HCT116 (cell line): ENCODE results near the gene C1QTNF2. TPM values are rescaled to one million over a fixed set of nuclear protein-coding genes. Genes with fewer than 3 reads are reported as not detected.

Source experiments
- ATAC-seq: fragments of 200-7000 bp; cut with Tn5 transposase; 2 replicates; pipeline ENCODE4 v1.9.1; 2020; ENCODE audit warnings: mild to moderate bottlenecking, moderate library complexity
- BruUV-seq: library from RNA; stranded (reverse); fragments of 400-500 nt; replicated peaks from 2 replicates; lab custom pipeline; 2021; lab: Mats Ljungman, UMichigan
- CTCF ChIA-PET: fragments of 300-600 bp; sonication (Branson Sonifier 250); formaldehyde crosslinking; loops from one replicate; lab custom pipeline; 2021; ENCODE audit warnings: antibody characterized with exemption; lab: Charles Lee
- POLR2A ChIA-PET: fragments of 300-600, 350-600 bp; sonication (Branson Sonifier 250); formaldehyde crosslinking; loops from one replicate; lab custom pipeline; 2021; ENCODE audit warnings: antibody characterized with exemption; lab: Charles Lee
- RAD21 ChIA-PET, 2 experiments: fragments of 300-600 bp; sonication (Branson Sonifier 250); formaldehyde crosslinking; loops; one replicate each; lab custom pipeline; 2023; ENCODE audit warnings: low total read pairs in 2 of 2; ENCODE audit not compliant: uncharacterized antibody in 2 of 2, unreplicated experiment in 2 of 2, low non-redundant PET in 1 of 2; lab: Charles Lee
- DNase-seq: peaks from one replicate; pipeline ENCODE4 v3.0.0-alpha.2; 2010; ENCODE audit warnings: low read depth, low spot score
- H2AFZ ChIP-seq: fragments of 200-600 bp; shearing (Covaris generic), sonication (generic); 2 replicates; pipeline ENCODE4 v1.6.1; 2017; ENCODE audit warnings: low read depth, mixed run types, mixed read lengths, antibody characterized with exemption, low read length; ENCODE audit not compliant: poor library complexity, severe bottlenecking
- H3K27ac ChIP-seq: 2 replicates; pipeline ENCODE4 v1.5.1; 2012; ENCODE audit warnings: low read depth, low read length
- H3K27me3 ChIP-seq: fragments of 200-600 bp; sonication (generic); 2 replicates; pipeline ENCODE4 v1.6.1; 2016; ENCODE audit warnings: mixed run types, low read length, mixed read lengths; ENCODE audit not compliant: insufficient read depth
- H3K36me3 ChIP-seq, 2 experiments: fragments of 200-500 bp in 1 of 2; fragments of 200-600 bp in 1 of 2; sonication (Bioruptor generic) in 1 of 2; sonication (generic) in 1 of 2; 2 replicates each; pipeline versions ENCODE4 v1.5.1 to v1.6.1; 2014 to 2016; ENCODE audit warnings: low read length in 2 of 2, inconsistent platforms in 1 of 2, mixed read lengths in 1 of 2, mixed run types in 1 of 2; ENCODE audit not compliant: insufficient read depth in 2 of 2, control insufficient read depth in 1 of 2
- H3K4me1 ChIP-seq, 2 experiments: fragments of 200-600 bp in 1 of 2; sonication (generic) in 1 of 2; 2 replicates each; pipeline versions ENCODE4 v1.5.1 to v1.6.1; 2012 to 2017; ENCODE audit warnings: low read length in 2 of 2, inconsistent platforms in 1 of 2, mild to moderate bottlenecking in 1 of 2, mixed read lengths in 1 of 2, mixed run types in 1 of 2, moderate library complexity in 1 of 2; ENCODE audit not compliant: insufficient read depth in 2 of 2, control insufficient read depth in 1 of 2
- H3K4me2 ChIP-seq: fragments of 200-600 bp; sonication (generic); 2 replicates; pipeline ENCODE4 v1.6.1; 2017; ENCODE audit warnings: mixed run types, low read length, mixed read lengths
- H3K4me3 ChIP-seq, 2 experiments: fragments of 200-600 bp in 1 of 2; sonication (generic) in 1 of 2; replicated peaks in 1 of 2; 2 replicates each; pipeline ENCODE4 v1.5.1; 2011 to 2016; ENCODE audit warnings: low read length in 2 of 2, control low read depth in 1 of 2, low read depth in 1 of 2, mild to moderate bottlenecking in 1 of 2, mixed read lengths in 1 of 2, mixed run types in 1 of 2
- H3K79me2 ChIP-seq: fragments of 200-600 bp; sonication (generic); 2 replicates; pipeline ENCODE4 v1.6.1; 2017; ENCODE audit warnings: mild to moderate bottlenecking, mixed run types, low read length, moderate library complexity, mixed read lengths; ENCODE audit not compliant: insufficient read depth
- H3K9ac ChIP-seq: fragments of 200-600 bp; sonication (generic); 2 replicates; pipeline ENCODE4 v1.6.1; 2016; ENCODE audit warnings: low read length, mixed read lengths
- H3K9me2 ChIP-seq: fragments of 200-600 bp; sonication (generic), shearing (Covaris generic); 2 replicates; pipeline ENCODE4 v1.6.1; 2017; ENCODE audit warnings: mixed run types, mild to moderate bottlenecking, moderate library complexity; ENCODE audit not compliant: insufficient read depth
- H3K9me3 ChIP-seq, 2 experiments: fragments of 200-500 bp in 1 of 2; fragments of 200-600 bp in 1 of 2; sonication (Bioruptor generic) in 1 of 2; sonication (generic) in 1 of 2; 2 replicates each; pipeline ENCODE4 v1.6.1; 2014 to 2017; ENCODE audit warnings: low read length in 2 of 2, mixed read lengths in 2 of 2, inconsistent platforms in 1 of 2, low read depth in 1 of 2, mild to moderate bottlenecking in 1 of 2, mixed run types in 1 of 2, moderate library complexity in 1 of 2; ENCODE audit not compliant: control insufficient read depth in 1 of 2, insufficient read depth in 1 of 2
- H4K20me1 ChIP-seq: fragments of 200-600 bp; sonication (generic), shearing (Covaris generic); 2 replicates; pipeline ENCODE4 v1.6.1; 2017; ENCODE audit warnings: mixed run types, mild to moderate bottlenecking, moderate library complexity; ENCODE audit not compliant: insufficient read depth
- CBX3 ChIP-seq: IDR thresholded peaks from 2 replicates; pipeline ENCODE4 v1.6.1; 2012; ENCODE audit warnings: low read depth
- FOSL1 ChIP-seq: IDR thresholded peaks from 2 replicates; pipeline ENCODE4 v1.6.1; 2012; ENCODE audit warnings: low read depth
- JUND ChIP-seq: IDR thresholded peaks from 2 replicates; pipeline ENCODE4 v1.6.1; 2012
- POLR2AphosphoS5 ChIP-seq: IDR thresholded peaks from 2 replicates; pipeline ENCODE4 v1.6.1; 2011; ENCODE audit warnings: mild to moderate bottlenecking, low read depth, low read length, moderate library complexity
- SP1 ChIP-seq: IDR thresholded peaks from 2 replicates; pipeline ENCODE4 v1.6.1; 2012; ENCODE audit warnings: low read depth
- ZFX ChIP-seq: fragments of 450-650 bp; IDR thresholded peaks from 2 replicates; pipeline ENCODE4 v1.6.1; 2017
- intact Hi-C: fragments of 100-400 bp; cut with micrococcal nuclease; formaldehyde crosslinking; loops from 2 replicates; pipeline ENCODE4 v1.10.0; 2022
- total RNA-seq: library from RNA; stranded (reverse); gene quantifications from one replicate; pipeline ENCODE4 v1.2.1, GENCODE V29; 2021; ENCODE audit not compliant: unreplicated experiment
- TF ChIP-seq, protein P1 (sequence below): IDR thresholded peaks from 2 replicates; pipeline ENCODE4 v1.6.1; 2012
- TF ChIP-seq, protein P2 (sequence below): IDR thresholded peaks from 2 replicates; pipeline ENCODE4 v1.6.1; 2012; ENCODE audit warnings: low read depth
- TF ChIP-seq, protein P3 (sequence below): IDR thresholded peaks from 2 replicates; pipeline ENCODE4 v1.6.1; 2012
- TF ChIP-seq, protein P4 (sequence below): IDR thresholded peaks from 2 replicates; pipeline ENCODE4 v1.6.1; 2011; ENCODE audit warnings: mild to moderate bottlenecking, low read length, moderate library complexity; ENCODE audit not compliant: insufficient replicate concordance; ENCODE audit errors: extremely low read depth

C1QTNF2 gene
- total RNA-seq, 1 experiment from 2014 or later, result 0.15 TPM

DNA sequence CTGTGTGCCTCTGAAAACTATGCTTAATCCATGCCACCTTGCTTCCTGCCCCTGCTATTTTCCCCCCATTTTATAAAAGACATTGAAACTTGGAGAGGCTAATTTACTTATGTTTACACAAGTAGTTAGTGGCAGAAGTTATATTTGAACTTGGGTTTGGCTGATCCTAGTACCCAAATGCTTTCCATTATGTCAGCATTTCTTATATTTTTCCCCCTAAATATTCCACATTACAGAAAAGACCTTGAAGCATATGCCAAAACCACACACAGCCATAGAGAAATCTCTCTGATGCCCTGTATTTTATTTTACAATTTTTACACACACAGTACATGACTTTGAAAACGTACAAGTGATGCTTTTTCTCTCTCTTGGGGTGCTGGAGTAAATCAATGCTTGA, 11.2 kb downstream of the C1QTNF2 start:
- DNase-seq (no peak), ATAC-seq (no peak)
- Histone ChIP-seq H3K36me3 (no peaks in the 10 kb centered on the region), H4K20me1 (no peaks in the 10 kb centered on the region), H3K4me2 (no peak overlapping the region), H3K27ac (no peak overlapping the region), H3K9ac (no peak overlapping the region), H3K9me3 (no peaks in the 10 kb centered on the region), H3K4me3 (no peak overlapping the region), H3K79me2 (no peaks in the 10 kb centered on the region), H3K4me1 (no peaks in the 10 kb centered on the region), H2AFZ (no peak overlapping the region), H3K9me2 (no peaks in the 10 kb centered on the region), H3K27me3 (no peaks in the 10 kb centered on the region)
- no peak for TF ChIP-seq JUND
- TF ChIP-seq, protein P1, sequence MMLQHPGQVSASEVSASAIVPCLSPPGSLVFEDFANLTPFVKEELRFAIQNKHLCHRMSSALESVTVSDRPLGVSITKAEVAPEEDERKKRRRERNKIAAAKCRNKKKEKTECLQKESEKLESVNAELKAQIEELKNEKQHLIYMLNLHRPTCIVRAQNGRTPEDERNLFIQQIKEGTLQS, result no peak
- no peak for TF ChIP-seq SP1
- no peak for TF ChIP-seq ZFX
- TF ChIP-seq, protein P2, sequence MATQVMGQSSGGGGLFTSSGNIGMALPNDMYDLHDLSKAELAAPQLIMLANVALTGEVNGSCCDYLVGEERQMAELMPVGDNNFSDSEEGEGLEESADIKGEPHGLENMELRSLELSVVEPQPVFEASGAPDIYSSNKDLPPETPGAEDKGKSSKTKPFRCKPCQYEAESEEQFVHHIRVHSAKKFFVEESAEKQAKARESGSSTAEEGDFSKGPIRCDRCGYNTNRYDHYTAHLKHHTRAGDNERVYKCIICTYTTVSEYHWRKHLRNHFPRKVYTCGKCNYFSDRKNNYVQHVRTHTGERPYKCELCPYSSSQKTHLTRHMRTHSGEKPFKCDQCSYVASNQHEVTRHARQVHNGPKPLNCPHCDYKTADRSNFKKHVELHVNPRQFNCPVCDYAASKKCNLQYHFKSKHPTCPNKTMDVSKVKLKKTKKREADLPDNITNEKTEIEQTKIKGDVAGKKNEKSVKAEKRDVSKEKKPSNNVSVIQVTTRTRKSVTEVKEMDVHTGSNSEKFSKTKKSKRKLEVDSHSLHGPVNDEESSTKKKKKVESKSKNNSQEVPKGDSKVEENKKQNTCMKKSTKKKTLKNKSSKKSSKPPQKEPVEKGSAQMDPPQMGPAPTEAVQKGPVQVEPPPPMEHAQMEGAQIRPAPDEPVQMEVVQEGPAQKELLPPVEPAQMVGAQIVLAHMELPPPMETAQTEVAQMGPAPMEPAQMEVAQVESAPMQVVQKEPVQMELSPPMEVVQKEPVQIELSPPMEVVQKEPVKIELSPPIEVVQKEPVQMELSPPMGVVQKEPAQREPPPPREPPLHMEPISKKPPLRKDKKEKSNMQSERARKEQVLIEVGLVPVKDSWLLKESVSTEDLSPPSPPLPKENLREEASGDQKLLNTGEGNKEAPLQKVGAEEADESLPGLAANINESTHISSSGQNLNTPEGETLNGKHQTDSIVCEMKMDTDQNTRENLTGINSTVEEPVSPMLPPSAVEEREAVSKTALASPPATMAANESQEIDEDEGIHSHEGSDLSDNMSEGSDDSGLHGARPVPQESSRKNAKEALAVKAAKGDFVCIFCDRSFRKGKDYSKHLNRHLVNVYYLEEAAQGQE, result no peak
- TF ChIP-seq POLR2AphosphoS5, result no peak
- no peak for TF ChIP-seq FOSL1
- TF ChIP-seq, protein P3, sequence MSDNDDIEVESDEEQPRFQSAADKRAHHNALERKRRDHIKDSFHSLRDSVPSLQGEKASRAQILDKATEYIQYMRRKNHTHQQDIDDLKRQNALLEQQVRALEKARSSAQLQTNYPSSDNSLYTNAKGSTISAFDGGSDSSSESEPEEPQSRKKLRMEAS, result no peak
- no peak for TF ChIP-seq CBX3
- TF ChIP-seq, protein P4, sequence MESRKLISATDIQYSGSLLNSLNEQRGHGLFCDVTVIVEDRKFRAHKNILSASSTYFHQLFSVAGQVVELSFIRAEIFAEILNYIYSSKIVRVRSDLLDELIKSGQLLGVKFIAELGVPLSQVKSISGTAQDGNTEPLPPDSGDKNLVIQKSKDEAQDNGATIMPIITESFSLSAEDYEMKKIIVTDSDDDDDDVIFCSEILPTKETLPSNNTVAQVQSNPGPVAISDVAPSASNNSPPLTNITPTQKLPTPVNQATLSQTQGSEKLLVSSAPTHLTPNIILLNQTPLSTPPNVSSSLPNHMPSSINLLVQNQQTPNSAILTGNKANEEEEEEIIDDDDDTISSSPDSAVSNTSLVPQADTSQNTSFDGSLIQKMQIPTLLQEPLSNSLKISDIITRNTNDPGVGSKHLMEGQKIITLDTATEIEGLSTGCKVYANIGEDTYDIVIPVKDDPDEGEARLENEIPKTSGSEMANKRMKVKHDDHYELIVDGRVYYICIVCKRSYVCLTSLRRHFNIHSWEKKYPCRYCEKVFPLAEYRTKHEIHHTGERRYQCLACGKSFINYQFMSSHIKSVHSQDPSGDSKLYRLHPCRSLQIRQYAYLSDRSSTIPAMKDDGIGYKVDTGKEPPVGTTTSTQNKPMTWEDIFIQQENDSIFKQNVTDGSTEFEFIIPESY, result no peak
- ChIA-PET RAD21 (no interaction called here), CTCF (no interaction called here), POLR2A (no interaction called here)
- BruUV-seq, result no TSS peak
- intact Hi-C loops, result no loop called here
